B cell (primary cell): ENCODE measurements around the gene GAPVD1.

Source experiments
- EZH2 ChIP-seq: IDR thresholded peaks from 2 replicates; pipeline ENCODE4 v1.6.1; 2012; ENCODE audit warnings: borderline replicate concordance, low read depth, mild to moderate bottlenecking, moderate library complexity, low read length; ENCODE audit not compliant: insufficient read depth, poor library complexity, severe bottlenecking
- TF ChIP-seq, protein P1 (sequence below): fragments of 200-600 bp; IDR thresholded peaks from one replicate; pipeline ENCODE4 v1.8.0; 2022; ENCODE audit warnings: antibody characterized with exemption, mild to moderate bottlenecking

DNA sequence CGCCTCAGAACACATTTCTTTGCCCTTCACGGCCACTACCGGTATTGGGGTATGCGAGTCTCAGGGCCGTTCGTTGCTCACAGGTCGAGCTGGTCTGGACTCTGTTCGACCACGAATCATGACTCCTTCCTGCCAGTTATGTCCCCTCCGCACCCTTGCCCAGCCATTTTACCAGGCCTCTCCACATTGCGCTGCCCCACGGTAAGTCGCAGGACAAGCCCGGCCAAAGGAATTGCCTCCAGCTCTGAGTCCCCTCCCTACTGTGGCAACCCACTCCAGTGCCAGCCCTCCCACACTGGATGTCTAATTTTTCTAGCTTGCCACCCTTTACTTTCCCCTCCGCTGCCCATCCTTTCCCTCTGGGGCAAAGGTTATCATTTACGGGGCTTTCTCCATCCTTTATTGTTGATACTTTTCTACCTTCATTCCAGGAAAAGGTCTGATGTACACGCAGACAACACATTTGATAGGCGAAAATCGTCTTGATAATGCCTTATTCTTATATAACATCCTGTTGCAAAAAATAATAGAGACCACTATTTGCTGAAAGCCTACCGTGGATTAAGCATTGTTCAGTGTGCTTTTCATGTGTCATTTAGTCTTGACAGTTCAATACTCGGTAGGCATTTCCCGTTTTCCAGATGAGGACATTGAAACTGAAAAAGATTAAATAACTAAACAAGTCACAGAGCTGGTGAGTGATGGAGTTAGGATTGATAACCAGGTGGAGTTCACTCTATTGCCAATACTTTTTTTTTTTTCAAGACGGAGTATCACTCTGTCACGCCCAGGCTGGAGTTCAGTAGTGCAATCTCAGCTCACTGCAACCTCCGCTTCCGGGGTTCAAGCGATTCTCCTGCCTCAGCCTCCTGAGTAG, 19.5 kb upstream of the GAPVD1 start:
- TF ChIP-seq EZH2, result no peak
- TF ChIP-seq, protein P1, sequence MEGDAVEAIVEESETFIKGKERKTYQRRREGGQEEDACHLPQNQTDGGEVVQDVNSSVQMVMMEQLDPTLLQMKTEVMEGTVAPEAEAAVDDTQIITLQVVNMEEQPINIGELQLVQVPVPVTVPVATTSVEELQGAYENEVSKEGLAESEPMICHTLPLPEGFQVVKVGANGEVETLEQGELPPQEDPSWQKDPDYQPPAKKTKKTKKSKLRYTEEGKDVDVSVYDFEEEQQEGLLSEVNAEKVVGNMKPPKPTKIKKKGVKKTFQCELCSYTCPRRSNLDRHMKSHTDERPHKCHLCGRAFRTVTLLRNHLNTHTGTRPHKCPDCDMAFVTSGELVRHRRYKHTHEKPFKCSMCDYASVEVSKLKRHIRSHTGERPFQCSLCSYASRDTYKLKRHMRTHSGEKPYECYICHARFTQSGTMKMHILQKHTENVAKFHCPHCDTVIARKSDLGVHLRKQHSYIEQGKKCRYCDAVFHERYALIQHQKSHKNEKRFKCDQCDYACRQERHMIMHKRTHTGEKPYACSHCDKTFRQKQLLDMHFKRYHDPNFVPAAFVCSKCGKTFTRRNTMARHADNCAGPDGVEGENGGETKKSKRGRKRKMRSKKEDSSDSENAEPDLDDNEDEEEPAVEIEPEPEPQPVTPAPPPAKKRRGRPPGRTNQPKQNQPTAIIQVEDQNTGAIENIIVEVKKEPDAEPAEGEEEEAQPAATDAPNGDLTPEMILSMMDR, result no peak
